Measurements from ENCODE around the gene PLCL2.

Gene PLCL2

GRCh38 chr3:16916840-16917239, 32.1 kb downstream of the PLCL2 start:
- H3K36me3 ChIP-seq (ENCODE audit: control insufficient read depth in 1 of 2, insufficient read depth in 2 of 2, low read depth in 1 of 2, low read length in 2 of 2): no peaks in the 10 kb centered on the region
- H3K9me3 ChIP-seq (ENCODE audit: control insufficient read depth, low read length): no peaks in the 10 kb centered on the region
- no peaks in the 10 kb centered on the region for H3K79me1 ChIP-seq (replicated peaks; ENCODE audit: low read length, poor library complexity, severe bottlenecking)
- no peak overlapping the region for H3K4ac ChIP-seq (ENCODE audit: low read depth in 1 of 2, low read length in 2 of 2)
- H4K91ac ChIP-seq (ENCODE audit: low read length): no peak overlapping the region
- no peak overlapping the region for H3K27ac ChIP-seq (ENCODE audit: low read length, poor library complexity, severe bottlenecking)
- no peak overlapping the region for H3K9ac ChIP-seq (ENCODE audit: low read length)
- no peaks in the 10 kb centered on the region for H3K4me1 ChIP-seq (ENCODE audit: control insufficient read depth, insufficient read depth, low read depth, low read length)
- DNase-seq: no peak
- 87% methylated on average over 5 of the region's 5 CpGs for WGBS
- no peak overlapping the region for H2BK5ac ChIP-seq (ENCODE audit: low read depth, low read length, poor library complexity, severe bottlenecking)
- H2AK5ac ChIP-seq (ENCODE audit: low read length, severe bottlenecking): no peak overlapping the region
- H3K23ac ChIP-seq (ENCODE audit: low read length in 2 of 2): no peak overlapping the region
- H3K27me3 ChIP-seq (ENCODE audit: control insufficient read depth in 1 of 2, insufficient read depth in 1 of 2, low read length in 2 of 2): no peaks in the 10 kb centered on the region
- H2BK12ac ChIP-seq (ENCODE audit: low read length in 2 of 2): no peak overlapping the region
- no peak overlapping the region for H3K14ac ChIP-seq (ENCODE audit: low read length in 2 of 2)
- H3K4me2 ChIP-seq (ENCODE audit: low read length, poor library complexity, severe bottlenecking): no peak overlapping the region
- H2BK120ac ChIP-seq (ENCODE audit: low read depth, low read length): no peak overlapping the region
- H3K18ac ChIP-seq (ENCODE audit: low read depth in 1 of 2, low read length in 2 of 2): no peak overlapping the region
- no peak overlapping the region for H2AFZ ChIP-seq (ENCODE audit: low read depth, low read length)
- H4K8ac ChIP-seq (ENCODE audit: low read length): no peak overlapping the region
- H3K4me3 ChIP-seq (ENCODE audit: insufficient read depth in 1 of 2, low read depth in 1 of 2, low read length in 2 of 2): no peak overlapping the region
- no peak overlapping the region for H2BK15ac ChIP-seq (ENCODE audit: low read depth, poor library complexity, severe bottlenecking)

GRCh38 chr3:16917256-16917935, 32.6 kb downstream of the PLCL2 start:
- H3K27me3 ChIP-seq (ENCODE audit: control insufficient read depth in 1 of 2, insufficient read depth in 1 of 2, low read length in 2 of 2): no peaks in the 10 kb centered on the region
- no peak overlapping the region for H3K4ac ChIP-seq (ENCODE audit: low read depth in 1 of 2, low read length in 2 of 2)
- no peak for DNase-seq
- no peak overlapping the region for H2AFZ ChIP-seq (ENCODE audit: low read depth, low read length)
- H3K27ac ChIP-seq (ENCODE audit: low read length, poor library complexity, severe bottlenecking): no peak overlapping the region
- no peaks in the 10 kb centered on the region for H3K4me1 ChIP-seq (ENCODE audit: control insufficient read depth, insufficient read depth, low read depth, low read length)
- H2AK5ac ChIP-seq (ENCODE audit: low read length, severe bottlenecking): no peak overlapping the region
- H3K14ac ChIP-seq (ENCODE audit: low read length in 2 of 2): no peak overlapping the region
- H3K9me3 ChIP-seq (ENCODE audit: control insufficient read depth, low read length): no peaks in the 10 kb centered on the region
- no peak overlapping the region for H3K9ac ChIP-seq (ENCODE audit: low read length)
- no peak overlapping the region for H4K8ac ChIP-seq (ENCODE audit: low read length)
- H3K36me3 ChIP-seq (ENCODE audit: control insufficient read depth in 1 of 2, insufficient read depth in 2 of 2, low read depth in 1 of 2, low read length in 2 of 2): no peaks in the 10 kb centered on the region
- H3K4me2 ChIP-seq (ENCODE audit: low read length, poor library complexity, severe bottlenecking): no peak overlapping the region
- no peaks in the 10 kb centered on the region for H3K79me1 ChIP-seq (replicated peaks; ENCODE audit: low read length, poor library complexity, severe bottlenecking)
- H3K23ac ChIP-seq (ENCODE audit: low read length in 2 of 2): peak overlapping the region in 1 of 2 experiments; percentile 59
- no peak overlapping the region for H2BK15ac ChIP-seq (ENCODE audit: low read depth, poor library complexity, severe bottlenecking)
- H2BK12ac ChIP-seq (ENCODE audit: low read length in 2 of 2): no peak overlapping the region
- no peak overlapping the region for H3K4me3 ChIP-seq (ENCODE audit: insufficient read depth in 1 of 2, low read depth in 1 of 2, low read length in 2 of 2)
- no peak overlapping the region for H2BK5ac ChIP-seq (ENCODE audit: low read depth, low read length, poor library complexity, severe bottlenecking)
- no peak overlapping the region for H3K18ac ChIP-seq (ENCODE audit: low read depth in 1 of 2, low read length in 2 of 2)
- H2BK120ac ChIP-seq (ENCODE audit: low read depth, low read length): no peak overlapping the region
- no peak overlapping the region for H4K91ac ChIP-seq (ENCODE audit: low read length)

- no peak for DNase-seq
- 96% methylated on average over 1 of the region's 3 CpGs for WGBS
- Histone ChIP-seq H2AK5ac (ENCODE audit: low read length, severe bottlenecking) (no peak overlapping the region), H3K9me3 (ENCODE audit: control insufficient read depth, low read length) (no peaks in the 10 kb centered on the region), H3K27me3 (ENCODE audit: control insufficient read depth in 1 of 2, insufficient read depth in 1 of 2, low read length in 2 of 2) (no peaks in the 10 kb centered on the region), H3K4me2 (ENCODE audit: low read length, poor library complexity, severe bottlenecking) (no peak overlapping the region), H2BK12ac (ENCODE audit: low read length in 2 of 2) (no peak overlapping the region), H3K4me3 (ENCODE audit: insufficient read depth in 1 of 2, low read depth in 1 of 2, low read length in 2 of 2) (no peak overlapping the region), H3K36me3 (ENCODE audit: control insufficient read depth in 1 of 2, insufficient read depth in 2 of 2, low read depth in 1 of 2, low read length in 2 of 2) (no peaks in the 10 kb centered on the region), H3K4me1 (ENCODE audit: control insufficient read depth, insufficient read depth, low read depth, low read length) (no peaks in the 10 kb centered on the region), H2BK5ac (ENCODE audit: low read depth, low read length, poor library complexity, severe bottlenecking) (no peak overlapping the region), H3K27ac (ENCODE audit: low read length, poor library complexity, severe bottlenecking) (no peak overlapping the region), H3K23ac (ENCODE audit: low read length in 2 of 2) (no peak overlapping the region), H2BK120ac (ENCODE audit: low read depth, low read length) (no peak overlapping the region), H2BK15ac (ENCODE audit: low read depth, poor library complexity, severe bottlenecking) (no peak overlapping the region), H3K18ac (ENCODE audit: low read depth in 1 of 2, low read length in 2 of 2) (no peak overlapping the region), H3K14ac (ENCODE audit: low read length in 2 of 2) (no peak overlapping the region), H3K9ac (ENCODE audit: low read length) (no peak overlapping the region), H3K4ac (ENCODE audit: low read depth in 1 of 2, low read length in 2 of 2) (no peak overlapping the region), H2AFZ (ENCODE audit: low read depth, low read length) (no peak overlapping the region), H4K91ac (ENCODE audit: low read length) (no peak overlapping the region), H4K8ac (ENCODE audit: low read length) (no peak overlapping the region), H3K79me1 (replicated peaks; ENCODE audit: low read length, poor library complexity, severe bottlenecking) (no peaks in the 10 kb centered on the region)
Observed at GRCh38 chr3:16917980-16918682, 33.4 kb downstream of the PLCL2 start.

- no peaks in the 10 kb centered on the region for H3K79me1 ChIP-seq (replicated peaks; ENCODE audit: low read length, poor library complexity, severe bottlenecking)
- H2BK120ac ChIP-seq (ENCODE audit: low read depth, low read length): no peak overlapping the region
- no peaks in the 10 kb centered on the region for H3K27me3 ChIP-seq (ENCODE audit: control insufficient read depth in 1 of 2, insufficient read depth in 1 of 2, low read length in 2 of 2)
- H3K4me2 ChIP-seq (ENCODE audit: low read length, poor library complexity, severe bottlenecking): no peak overlapping the region
- no peak overlapping the region for H2AK5ac ChIP-seq (ENCODE audit: low read length, severe bottlenecking)
- H3K36me3 ChIP-seq (ENCODE audit: control insufficient read depth in 1 of 2, insufficient read depth in 2 of 2, low read depth in 1 of 2, low read length in 2 of 2): no peaks in the 10 kb centered on the region
- no peak overlapping the region for H2AFZ ChIP-seq (ENCODE audit: low read depth, low read length)
- H3K4me1 ChIP-seq (ENCODE audit: control insufficient read depth, insufficient read depth, low read depth, low read length): no peaks in the 10 kb centered on the region
- no peak overlapping the region for H2BK5ac ChIP-seq (ENCODE audit: low read depth, low read length, poor library complexity, severe bottlenecking)
- H4K91ac ChIP-seq (ENCODE audit: low read length): no peak overlapping the region
- no peak overlapping the region for H3K4me3 ChIP-seq (ENCODE audit: insufficient read depth in 1 of 2, low read depth in 1 of 2, low read length in 2 of 2)
- no peak overlapping the region for H3K9ac ChIP-seq (ENCODE audit: low read length)
- H3K4ac ChIP-seq (ENCODE audit: low read depth in 1 of 2, low read length in 2 of 2): no peak overlapping the region
- no peak overlapping the region for H3K18ac ChIP-seq (ENCODE audit: low read depth in 1 of 2, low read length in 2 of 2)
- H3K9me3 ChIP-seq (ENCODE audit: control insufficient read depth, low read length): no peaks in the 10 kb centered on the region
- H3K27ac ChIP-seq (ENCODE audit: low read length, poor library complexity, severe bottlenecking): no peak overlapping the region
- H2BK12ac ChIP-seq (ENCODE audit: low read length in 2 of 2): no peak overlapping the region
- H3K23ac ChIP-seq (ENCODE audit: low read length in 2 of 2): no peak overlapping the region
- H2BK15ac ChIP-seq (ENCODE audit: low read depth, poor library complexity, severe bottlenecking): no peak overlapping the region
- no peak overlapping the region for H3K14ac ChIP-seq (ENCODE audit: low read length in 2 of 2)
- no peak overlapping the region for H4K8ac ChIP-seq (ENCODE audit: low read length)
- DNase-seq: no peak
Observed at GRCh38 chr3:16918683-16919025, 33.9 kb downstream of the PLCL2 start.

All from mesenchymal stem cell (in vitro differentiated cells and primary cell).